NT2/D1 (cell line): Measurements from ENCODE around the gene CDH4.

Source experiments
- DNase-seq: peaks from one replicate; pipeline ENCODE4 v3.0.0-alpha.2; 2011; ENCODE audit warnings: low read depth, low spot score
- H3K27me3 ChIP-seq: 2 replicates; pipeline ENCODE4 v1.6.0; 2011; ENCODE audit warnings: mild to moderate bottlenecking; ENCODE audit not compliant: insufficient read length, insufficient read depth
- H3K36me3 ChIP-seq: 2 replicates; pipeline ENCODE4 v1.6.1; 2011; ENCODE audit warnings: mild to moderate bottlenecking, low read length, mixed read lengths; ENCODE audit not compliant: insufficient read depth, insufficient read length
- H3K4me1 ChIP-seq: 2 replicates; pipeline ENCODE4 v1.5.1; 2011; ENCODE audit not compliant: insufficient read depth, insufficient read length
- H3K4me3 ChIP-seq: 2 replicates; pipeline ENCODE4 v1.5.1; 2011; ENCODE audit warnings: low read depth; ENCODE audit not compliant: insufficient read length
- H3K9ac ChIP-seq: 2 replicates; pipeline ENCODE4 v1.6.0; 2011; ENCODE audit warnings: low read depth; ENCODE audit not compliant: insufficient read length
- H3K9me3 ChIP-seq: 2 replicates; pipeline ENCODE4 v1.5.1; 2011; ENCODE audit warnings: mild to moderate bottlenecking, low read length; ENCODE audit not compliant: insufficient read depth
- SUZ12 ChIP-seq: IDR thresholded peaks from 2 replicates; pipeline ENCODE4 v1.6.1; 2011; ENCODE audit not compliant: insufficient read length, insufficient read depth; ENCODE audit errors: extremely low read depth
- YY1 ChIP-seq: IDR thresholded peaks from 2 replicates; pipeline ENCODE4 v1.6.1; 2011; ENCODE audit not compliant: insufficient read length, insufficient read depth
- ZNF274 ChIP-seq: IDR thresholded peaks from 2 replicates; pipeline ENCODE4 v1.6.1; 2011; ENCODE audit warnings: mild to moderate bottlenecking, low read depth, low read length

The CDH4 gene

GRCh38 chr20:61298661-61299060, 46.6 kb downstream of the CDH4 start:
- no peak overlapping the region for H3K4me3 ChIP-seq
- TF ChIP-seq YY1 = no peak
- no peak for TF ChIP-seq SUZ12
- TF ChIP-seq ZNF274 = no peak
- H3K9me3 ChIP-seq = no peaks in the 10 kb centered on the region
- peaks cover 34% of the 10 kb centered on the region for H3K27me3 ChIP-seq
- no peaks in the 10 kb centered on the region for H3K36me3 ChIP-seq
- no peak for DNase-seq
- H3K9ac ChIP-seq = no peak overlapping the region
- H3K4me1 ChIP-seq = peaks cover 7% of the 10 kb centered on the region

GRCh38 chr20:61299104-61299503, 47.0 kb downstream of the CDH4 start:
- H3K9me3 ChIP-seq = no peaks in the 10 kb centered on the region
- no peak overlapping the region for H3K9ac ChIP-seq
- no peak for TF ChIP-seq YY1
- TF ChIP-seq SUZ12 = no peak
- no peak overlapping the region for H3K4me3 ChIP-seq
- H3K4me1 ChIP-seq = peaks cover 7% of the 10 kb centered on the region
- H3K36me3 ChIP-seq = no peaks in the 10 kb centered on the region
- no peak for DNase-seq
- H3K27me3 ChIP-seq = peaks cover 36% of the 10 kb centered on the region

- no peak for TF ChIP-seq ZNF274
- TF ChIP-seq YY1 = no peak
- no peak for TF ChIP-seq SUZ12
- H3K9me3 ChIP-seq = no peaks in the 10 kb centered on the region
- H3K27me3 ChIP-seq = peaks cover 38% of the 10 kb centered on the region
- H3K9ac ChIP-seq = no peak overlapping the region
- peaks cover 7% of the 10 kb centered on the region for H3K4me1 ChIP-seq
- no peak for DNase-seq
- H3K4me3 ChIP-seq = no peak overlapping the region
- H3K36me3 ChIP-seq = no peaks in the 10 kb centered on the region
Observed at GRCh38 chr20:61299618-61300017, 47.6 kb downstream of the CDH4 start.

- TF ChIP-seq ZNF274 = no peak
- TF ChIP-seq SUZ12 = no peak
- TF ChIP-seq YY1 = no peak
- Histone ChIP-seq H3K4me1 (peaks cover 7% of the 10 kb centered on the region), H3K9ac (no peak overlapping the region), H3K36me3 (no peaks in the 10 kb centered on the region), H3K4me3 (no peak overlapping the region), H3K9me3 (no peaks in the 10 kb centered on the region), H3K27me3 (peaks cover 42% of the 10 kb centered on the region)
- DNase-seq = no peak
Observed at GRCh38 chr20:61300293-61300692, 48.2 kb downstream of the CDH4 start.

GRCh38 chr20:61300709-61301108, 48.6 kb downstream of the CDH4 start:
- H3K9ac ChIP-seq = no peak overlapping the region
- H3K36me3 ChIP-seq = no peaks in the 10 kb centered on the region
- no peak for DNase-seq
- no peaks in the 10 kb centered on the region for H3K9me3 ChIP-seq
- H3K4me1 ChIP-seq = peaks cover 7% of the 10 kb centered on the region
- H3K4me3 ChIP-seq = no peak overlapping the region
- TF ChIP-seq SUZ12 (no peak), ZNF274 (no peak), YY1 (no peak)
- H3K27me3 ChIP-seq = peaks cover 39% of the 10 kb centered on the region

GRCh38 chr20:61301711-61302525, 49.9 kb downstream of the CDH4 start:
- TF ChIP-seq ZNF274 = no peak

GRCh38 chr20:61303217-61303616, 51.2 kb downstream of the CDH4 start:
- no peak overlapping the region for H3K9ac ChIP-seq
- H3K9me3 ChIP-seq = no peaks in the 10 kb centered on the region
- TF ChIP-seq SUZ12 = no peak
- no peak for TF ChIP-seq YY1
- TF ChIP-seq ZNF274 = no peak
- no peaks in the 10 kb centered on the region for H3K36me3 ChIP-seq
- H3K27me3 ChIP-seq = peaks cover 33% of the 10 kb centered on the region
- H3K4me1 ChIP-seq = peaks cover 14% of the 10 kb centered on the region
- no peak overlapping the region for H3K4me3 ChIP-seq
- DNase-seq = no peak

More at GRCh38 chr20:61301711-61302525, 49.9 kb downstream of the CDH4 start:
- H3K4me1 ChIP-seq = peaks cover 6% of the 10 kb centered on the region
- no peaks in the 10 kb centered on the region for H3K36me3 ChIP-seq
- no peak for DNase-seq
- peaks cover 34% of the 10 kb centered on the region for H3K27me3 ChIP-seq
- no peak overlapping the region for H3K9ac ChIP-seq
- no peaks in the 10 kb centered on the region for H3K9me3 ChIP-seq
- no peak overlapping the region for H3K4me3 ChIP-seq
